SK-N-SH treated with all-trans-retinoic acid at 6 μM for 48 hours (cell line): ENCODE results near the gene PDCL3.

Experiments
- ATAC-seq: fragments of 200-7000 bp; cut with Tn5 transposase; 3 replicates; pipeline ENCODE4 v1.9.1; 2020; ENCODE audit warnings: mild to moderate bottlenecking, moderate library complexity
- ARNTL ChIP-seq: fragments of 450-650 bp; formaldehyde crosslinking; IDR thresholded peaks from 2 replicates; pipeline ENCODE4 v1.5.0; 2020; ENCODE audit warnings: low read depth, mild to moderate bottlenecking, moderate library complexity, borderline replicate concordance
- CSDC2 ChIP-seq: fragments of 250-450 bp; sonication (Bioruptor Pico); IDR thresholded peaks from 2 replicates; pipeline ENCODE4 v1.5.0; 2020; ENCODE audit warnings: mild to moderate bottlenecking, moderate library complexity
- ESRRG ChIP-seq: fragments of 250-450 bp; sonication (Bioruptor Pico); IDR thresholded peaks from 2 replicates; pipeline ENCODE4 v1.6.1; 2021; ENCODE audit warnings: mild to moderate bottlenecking
- GLIS3 ChIP-seq: fragments of 250-450 bp; sonication (Bioruptor Pico); IDR thresholded peaks from 2 replicates; pipeline ENCODE4 v1.5.0; 2020; ENCODE audit warnings: mild to moderate bottlenecking, moderate library complexity
- ISL1 ChIP-seq: fragments of 250-450 bp; sonication (Bioruptor Pico); IDR thresholded peaks from 2 replicates; pipeline ENCODE4 v2.1.2; 2022; ENCODE audit warnings: mild to moderate bottlenecking, moderate library complexity
- OSR1 ChIP-seq: fragments of 250-450 bp; sonication (Bioruptor Pico); IDR thresholded peaks from 2 replicates; pipeline ENCODE4 v1.8.0; 2022; ENCODE audit warnings: moderate library complexity, mild to moderate bottlenecking, inconsistent platforms
- RARB ChIP-seq: fragments of 250-450 bp; sonication (Bioruptor Pico); IDR thresholded peaks from 2 replicates; pipeline ENCODE4 v1.8.0; 2021; ENCODE audit warnings: mild to moderate bottlenecking, moderate library complexity
- SNAI2 ChIP-seq: fragments of 250-450 bp; sonication (Bioruptor Pico); IDR thresholded peaks from 2 replicates; pipeline ENCODE4 v1.5.0; 2020; ENCODE audit warnings: mild to moderate bottlenecking, moderate library complexity
- TCF4 ChIP-seq: fragments of 250-450 bp; sonication (Bioruptor Pico); IDR thresholded peaks from 2 replicates; pipeline ENCODE4 v1.8.0; 2021; ENCODE audit warnings: mild to moderate bottlenecking, moderate library complexity, borderline replicate concordance
- TOX ChIP-seq: fragments of 250-450 bp; sonication (Bioruptor Pico); IDR thresholded peaks from 2 replicates; pipeline ENCODE4 v1.8.0; 2021; ENCODE audit warnings: mild to moderate bottlenecking, moderate library complexity, borderline replicate concordance
- ZC3H10 ChIP-seq: fragments of 250-450 bp; sonication (Bioruptor Pico); IDR thresholded peaks from 2 replicates; pipeline ENCODE4 v1.5.1; 2021; ENCODE audit warnings: mild to moderate bottlenecking, moderate library complexity
- ZFP30 ChIP-seq: fragments of 450-650 bp; formaldehyde crosslinking; IDR thresholded peaks from 2 replicates; pipeline ENCODE4 v1.5.0; 2022; ENCODE audit warnings: mild to moderate bottlenecking, moderate library complexity
- ZNF565 ChIP-seq: fragments of 450-650 bp; formaldehyde crosslinking; conservative IDR thresholded peaks from 2 replicates; pipeline ENCODE4 v1.5.0; 2020; ENCODE audit warnings: low read depth, mild to moderate bottlenecking, moderate library complexity
- ZNF70 ChIP-seq: fragments of 450-650 bp; formaldehyde crosslinking; IDR thresholded peaks from 2 replicates; pipeline ENCODE4 v1.5.0; 2020; ENCODE audit warnings: mild to moderate bottlenecking, moderate library complexity
- ZNF8 ChIP-seq: fragments of 450-650 bp; formaldehyde crosslinking; IDR thresholded peaks from 2 replicates; pipeline ENCODE4 v1.5.0; 2020; ENCODE audit warnings: mild to moderate bottlenecking, moderate library complexity
- TF ChIP-seq, protein P1 (sequence below): fragments of 250-450 bp; sonication (Bioruptor Pico); IDR thresholded peaks from 2 replicates; pipeline ENCODE4 v1.8.0; 2020; ENCODE audit warnings: mild to moderate bottlenecking, moderate library complexity, borderline replicate concordance
- TF ChIP-seq, protein P2 (sequence below): fragments of 250-450 bp; sonication (Bioruptor Pico); IDR thresholded peaks from 2 replicates; pipeline ENCODE4 v1.5.0; 2020; ENCODE audit warnings: mild to moderate bottlenecking, moderate library complexity
- TF ChIP-seq, protein P3 (sequence below): fragments of 250-450 bp; sonication (Bioruptor Pico); IDR thresholded peaks from 2 replicates; pipeline ENCODE4 v1.5.1; 2021; ENCODE audit warnings: mild to moderate bottlenecking, moderate library complexity
- TF ChIP-seq, protein P4 (sequence below): fragments of 250-450 bp; sonication (Bioruptor Pico); IDR thresholded peaks from 2 replicates; pipeline ENCODE4 v1.8.0; 2021; ENCODE audit warnings: low read depth, mild to moderate bottlenecking, moderate library complexity, borderline replicate concordance
- TF ChIP-seq, protein P5 (sequence below): fragments of 250-450 bp; sonication (Bioruptor Pico); IDR thresholded peaks from 2 replicates; pipeline ENCODE4 v1.5.1; 2020; ENCODE audit warnings: low read depth, mild to moderate bottlenecking, moderate library complexity

Gene PDCL3

DNA sequence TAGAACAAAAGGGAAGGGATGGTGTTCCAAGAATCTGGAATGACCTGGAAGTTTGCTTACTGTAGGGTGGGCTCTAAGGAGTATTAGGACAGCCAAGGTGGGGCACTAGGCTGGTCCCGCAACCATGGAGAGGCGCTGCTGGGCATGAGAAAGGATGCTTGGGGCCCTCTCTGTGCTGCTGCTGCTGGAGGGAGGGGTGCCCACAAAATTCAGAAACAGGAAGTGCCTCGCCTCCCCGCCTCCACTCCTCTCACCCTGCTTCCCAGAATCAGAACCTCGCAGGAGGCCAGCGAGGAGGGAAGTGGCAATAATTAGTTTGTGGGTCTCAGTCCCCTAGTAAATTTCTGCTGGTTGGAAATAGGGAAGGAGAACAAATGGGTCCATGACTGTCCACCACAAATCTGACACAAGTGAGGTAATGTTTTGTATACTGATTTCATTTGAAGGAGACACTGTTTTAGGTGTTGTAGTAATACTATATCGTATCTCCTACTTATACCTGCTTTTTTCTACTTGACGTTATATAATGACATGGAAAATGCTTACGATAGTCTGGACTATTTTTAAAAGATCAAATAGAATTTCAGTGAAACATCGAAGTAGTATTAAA lies 7.9 kb upstream of the PDCL3 start:
- no peak for ATAC-seq
- TF ChIP-seq TCF4 (no peak), ESRRG (CRISPR knock-in tag) (no peak), SNAI2 (no peak), ARNTL (CRISPR knock-in tag) (no peak), ZFP30 (no peak), CSDC2 (CRISPR knock-in tag) (no peak)
- TF ChIP-seq, protein P1, sequence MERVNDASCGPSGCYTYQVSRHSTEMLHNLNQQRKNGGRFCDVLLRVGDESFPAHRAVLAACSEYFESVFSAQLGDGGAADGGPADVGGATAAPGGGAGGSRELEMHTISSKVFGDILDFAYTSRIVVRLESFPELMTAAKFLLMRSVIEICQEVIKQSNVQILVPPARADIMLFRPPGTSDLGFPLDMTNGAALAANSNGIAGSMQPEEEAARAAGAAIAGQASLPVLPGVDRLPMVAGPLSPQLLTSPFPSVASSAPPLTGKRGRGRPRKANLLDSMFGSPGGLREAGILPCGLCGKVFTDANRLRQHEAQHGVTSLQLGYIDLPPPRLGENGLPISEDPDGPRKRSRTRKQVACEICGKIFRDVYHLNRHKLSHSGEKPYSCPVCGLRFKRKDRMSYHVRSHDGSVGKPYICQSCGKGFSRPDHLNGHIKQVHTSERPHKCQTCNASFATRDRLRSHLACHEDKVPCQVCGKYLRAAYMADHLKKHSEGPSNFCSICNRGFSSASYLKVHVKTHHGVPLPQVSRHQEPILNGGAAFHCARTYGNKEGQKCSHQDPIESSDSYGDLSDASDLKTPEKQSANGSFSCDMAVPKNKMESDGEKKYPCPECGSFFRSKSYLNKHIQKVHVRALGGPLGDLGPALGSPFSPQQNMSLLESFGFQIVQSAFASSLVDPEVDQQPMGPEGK (CRISPR knock-in tag), result no peak

DNA sequence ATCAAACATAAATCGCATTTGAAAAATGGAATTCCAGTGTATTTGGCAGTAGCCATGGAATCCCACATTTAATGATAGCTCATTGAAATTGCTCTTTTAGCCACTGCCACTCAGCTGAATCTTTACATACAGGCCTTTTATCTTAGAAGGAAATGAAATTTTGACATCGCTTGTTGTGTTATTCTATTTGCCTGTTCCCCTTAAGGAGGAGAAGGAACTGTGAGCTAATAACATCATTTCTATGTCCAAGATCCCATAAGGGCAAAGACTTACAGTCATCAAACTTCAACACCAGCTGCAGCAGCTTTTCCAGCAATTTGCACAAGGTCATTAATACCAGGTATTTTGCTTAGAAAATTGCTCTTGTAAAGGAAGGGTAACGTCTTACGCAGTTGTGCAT lies 6.0 kb upstream of the PDCL3 start:
- no peak for ATAC-seq
- TF ChIP-seq, protein P2, sequence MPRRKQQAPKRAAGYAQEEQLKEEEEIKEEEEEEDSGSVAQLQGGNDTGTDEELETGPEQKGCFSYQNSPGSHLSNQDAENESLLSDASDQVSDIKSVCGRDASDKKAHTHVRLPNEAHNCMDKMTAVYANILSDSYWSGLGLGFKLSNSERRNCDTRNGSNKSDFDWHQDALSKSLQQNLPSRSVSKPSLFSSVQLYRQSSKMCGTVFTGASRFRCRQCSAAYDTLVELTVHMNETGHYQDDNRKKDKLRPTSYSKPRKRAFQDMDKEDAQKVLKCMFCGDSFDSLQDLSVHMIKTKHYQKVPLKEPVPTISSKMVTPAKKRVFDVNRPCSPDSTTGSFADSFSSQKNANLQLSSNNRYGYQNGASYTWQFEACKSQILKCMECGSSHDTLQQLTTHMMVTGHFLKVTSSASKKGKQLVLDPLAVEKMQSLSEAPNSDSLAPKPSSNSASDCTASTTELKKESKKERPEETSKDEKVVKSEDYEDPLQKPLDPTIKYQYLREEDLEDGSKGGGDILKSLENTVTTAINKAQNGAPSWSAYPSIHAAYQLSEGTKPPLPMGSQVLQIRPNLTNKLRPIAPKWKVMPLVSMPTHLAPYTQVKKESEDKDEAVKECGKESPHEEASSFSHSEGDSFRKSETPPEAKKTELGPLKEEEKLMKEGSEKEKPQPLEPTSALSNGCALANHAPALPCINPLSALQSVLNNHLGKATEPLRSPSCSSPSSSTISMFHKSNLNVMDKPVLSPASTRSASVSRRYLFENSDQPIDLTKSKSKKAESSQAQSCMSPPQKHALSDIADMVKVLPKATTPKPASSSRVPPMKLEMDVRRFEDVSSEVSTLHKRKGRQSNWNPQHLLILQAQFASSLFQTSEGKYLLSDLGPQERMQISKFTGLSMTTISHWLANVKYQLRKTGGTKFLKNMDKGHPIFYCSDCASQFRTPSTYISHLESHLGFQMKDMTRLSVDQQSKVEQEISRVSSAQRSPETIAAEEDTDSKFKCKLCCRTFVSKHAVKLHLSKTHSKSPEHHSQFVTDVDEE (CRISPR knock-in tag), result no peak
- TF ChIP-seq GLIS3 (no peak), ISL1 (no peak), RARB (CRISPR knock-in tag) (no peak), ZNF8 (CRISPR knock-in tag) (no peak), TCF4 (no peak), ZC3H10 (CRISPR knock-in tag) (no peak), SNAI2 (no peak)

DNA sequence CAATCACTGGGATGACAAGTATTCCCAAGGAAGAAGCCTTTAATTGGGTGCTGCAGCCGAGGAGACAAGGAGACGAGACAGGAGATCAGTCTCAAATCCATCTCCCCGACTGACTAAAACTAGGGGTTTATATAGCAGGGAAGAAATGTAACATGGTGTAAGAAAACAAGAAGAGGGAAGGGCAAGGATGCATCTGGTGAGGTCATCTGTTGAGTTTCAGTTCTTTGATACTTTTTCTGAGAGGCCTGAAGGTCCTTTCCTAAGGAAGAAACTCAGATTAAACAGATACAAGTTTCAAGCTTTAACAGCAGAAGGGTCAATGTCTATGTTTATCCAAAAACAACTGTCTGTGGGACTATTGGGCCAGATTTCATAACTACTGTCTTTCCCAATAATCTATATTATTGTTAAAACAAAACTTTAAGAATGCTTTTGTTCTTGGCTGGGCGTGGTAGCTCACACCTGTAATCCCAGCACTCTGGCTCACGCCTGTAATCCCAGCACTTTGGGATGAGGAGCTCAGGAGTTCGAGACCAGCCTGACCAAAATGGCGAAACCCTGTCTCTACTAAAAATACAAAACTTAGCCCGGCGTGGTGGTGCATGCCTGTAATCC lies 2.5 kb upstream of the PDCL3 start:
- TF ChIP-seq ZNF70 (no peak), OSR1 (no peak), ZC3H10 (CRISPR knock-in tag) (no peak), GLIS3 (no peak), TOX (CRISPR knock-in tag) (no peak)
- TF ChIP-seq, protein P3, sequence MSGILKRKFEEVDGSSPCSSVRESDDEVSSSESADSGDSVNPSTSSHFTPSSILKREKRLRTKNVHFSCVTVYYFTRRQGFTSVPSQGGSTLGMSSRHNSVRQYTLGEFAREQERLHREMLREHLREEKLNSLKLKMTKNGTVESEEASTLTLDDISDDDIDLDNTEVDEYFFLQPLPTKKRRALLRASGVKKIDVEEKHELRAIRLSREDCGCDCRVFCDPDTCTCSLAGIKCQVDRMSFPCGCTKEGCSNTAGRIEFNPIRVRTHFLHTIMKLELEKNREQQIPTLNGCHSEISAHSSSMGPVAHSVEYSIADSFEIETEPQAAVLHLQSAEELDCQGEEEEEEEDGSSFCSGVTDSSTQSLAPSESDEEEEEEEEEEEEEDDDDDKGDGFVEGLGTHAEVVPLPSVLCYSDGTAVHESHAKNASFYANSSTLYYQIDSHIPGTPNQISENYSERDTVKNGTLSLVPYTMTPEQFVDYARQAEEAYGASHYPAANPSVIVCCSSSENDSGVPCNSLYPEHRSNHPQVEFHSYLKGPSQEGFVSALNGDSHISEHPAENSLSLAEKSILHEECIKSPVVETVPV (CRISPR knock-in tag), result no peak

DNA sequence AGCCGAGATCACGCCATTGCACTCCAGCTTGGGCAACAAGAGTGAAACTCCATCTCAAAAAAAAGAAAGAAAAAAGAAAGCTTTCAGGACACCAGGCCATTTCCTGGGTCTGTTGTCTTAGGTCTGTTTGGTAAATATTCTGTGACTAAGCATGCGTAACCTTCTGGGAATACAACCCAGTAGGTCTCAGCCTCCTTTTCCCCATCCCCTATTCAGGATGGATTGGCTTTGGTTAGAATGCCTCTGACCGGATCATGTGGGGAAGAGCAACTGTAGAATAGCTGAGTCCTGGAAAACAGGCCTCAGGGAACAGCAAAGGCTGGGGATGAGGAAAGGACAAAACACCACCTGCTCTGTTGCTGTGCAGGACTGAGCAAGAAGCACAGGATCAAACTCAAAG lies 1.6 kb upstream of the PDCL3 start:
- ATAC-seq, result no peak
- TF ChIP-seq ESRRG (CRISPR knock-in tag), result no peak
- TF ChIP-seq ZC3H10 (CRISPR knock-in tag), result no peak
- TF ChIP-seq TCF4, result no peak
- TF ChIP-seq RARB (CRISPR knock-in tag), result no peak
- no peak for TF ChIP-seq OSR1
- TF ChIP-seq ZNF565 (CRISPR knock-in tag), result no peak
- TF ChIP-seq, protein P4, sequence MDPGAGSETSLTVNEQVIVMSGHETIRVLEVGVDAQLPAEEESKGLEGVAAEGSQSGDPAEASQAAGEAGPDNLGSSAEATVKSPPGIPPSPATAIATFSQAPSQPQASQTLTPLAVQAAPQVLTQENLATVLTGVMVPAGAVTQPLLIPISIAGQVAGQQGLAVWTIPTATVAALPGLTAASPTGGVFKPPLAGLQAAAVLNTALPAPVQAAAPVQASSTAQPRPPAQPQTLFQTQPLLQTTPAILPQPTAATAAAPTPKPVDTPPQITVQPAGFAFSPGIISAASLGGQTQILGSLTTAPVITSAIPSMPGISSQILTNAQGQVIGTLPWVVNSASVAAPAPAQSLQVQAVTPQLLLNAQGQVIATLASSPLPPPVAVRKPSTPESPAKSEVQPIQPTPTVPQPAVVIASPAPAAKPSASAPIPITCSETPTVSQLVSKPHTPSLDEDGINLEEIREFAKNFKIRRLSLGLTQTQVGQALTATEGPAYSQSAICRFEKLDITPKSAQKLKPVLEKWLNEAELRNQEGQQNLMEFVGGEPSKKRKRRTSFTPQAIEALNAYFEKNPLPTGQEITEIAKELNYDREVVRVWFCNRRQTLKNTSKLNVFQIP (CRISPR knock-in tag), result no peak
- TF ChIP-seq CSDC2 (CRISPR knock-in tag), result no peak
- TF ChIP-seq, protein P5, sequence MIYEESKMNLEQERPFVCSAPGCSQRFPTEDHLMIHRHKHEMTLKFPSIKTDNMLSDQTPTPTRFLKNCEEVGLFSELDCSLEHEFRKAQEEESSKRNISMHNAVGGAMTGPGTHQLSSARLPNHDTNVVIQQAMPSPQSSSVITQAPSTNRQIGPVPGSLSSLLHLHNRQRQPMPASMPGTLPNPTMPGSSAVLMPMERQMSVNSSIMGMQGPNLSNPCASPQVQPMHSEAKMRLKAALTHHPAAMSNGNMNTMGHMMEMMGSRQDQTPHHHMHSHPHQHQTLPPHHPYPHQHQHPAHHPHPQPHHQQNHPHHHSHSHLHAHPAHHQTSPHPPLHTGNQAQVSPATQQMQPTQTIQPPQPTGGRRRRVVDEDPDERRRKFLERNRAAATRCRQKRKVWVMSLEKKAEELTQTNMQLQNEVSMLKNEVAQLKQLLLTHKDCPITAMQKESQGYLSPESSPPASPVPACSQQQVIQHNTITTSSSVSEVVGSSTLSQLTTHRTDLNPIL (CRISPR knock-in tag), result no peak
- TF ChIP-seq, protein P1 (CRISPR knock-in tag), result no peak
- TF ChIP-seq ZNF70, result no peak
- TF ChIP-seq, protein P3 (CRISPR knock-in tag), result no peak
- TF ChIP-seq ZNF8 (CRISPR knock-in tag), result no peak

More for the DNA sequence above, 2.5 kb upstream of the PDCL3 start:
- ATAC-seq, result no peak
